ENCODE data around the gene PRKCQ. TPM values are rescaled to one million over a fixed set of nuclear protein-coding genes. Genes with fewer than 3 reads are reported as not detected.
"Not testable (repeated sequence)": the region's sequence is repeated elsewhere in the genome, so short reads cannot be mapped to it uniquely, and the experiment has no call there.

The PRKCQ gene
- total and polyA plus RNA-seq, 3 donors from 2014 or later, result 2.5 to 3.0 (median 2.9) TPM

- no peak for DNase-seq
- WGBS, 2 donors, result 85 to 86% methylated on average over 5 of the region's 5 CpGs
- Histone ChIP-seq H3K27ac (no peak overlapping the region), H3K9me3 (no peaks in the 10 kb centered on the region), H3K27me3 (no peaks in the 10 kb centered on the region), H3K4me3 (no peak overlapping the region), H3K36me3 (ENCODE audit: low read depth, missing control alignments) (no peaks in the 10 kb centered on the region), H3K4me1 (no peaks in the 10 kb centered on the region)
- intact Hi-C loops (cut with DNase I; ENCODE audit: low total_unique reads), result no loop called here
- TF ChIP-seq CTCF (IDR thresholded peaks at IDR 0.05), result no peak
- TF ChIP-seq POLR2A (IDR thresholded peaks at IDR 0.05), result no peak
These were observed 105.2 kb downstream of the PRKCQ start for GRCh38 chr10:6474871-6475270.

DNA sequence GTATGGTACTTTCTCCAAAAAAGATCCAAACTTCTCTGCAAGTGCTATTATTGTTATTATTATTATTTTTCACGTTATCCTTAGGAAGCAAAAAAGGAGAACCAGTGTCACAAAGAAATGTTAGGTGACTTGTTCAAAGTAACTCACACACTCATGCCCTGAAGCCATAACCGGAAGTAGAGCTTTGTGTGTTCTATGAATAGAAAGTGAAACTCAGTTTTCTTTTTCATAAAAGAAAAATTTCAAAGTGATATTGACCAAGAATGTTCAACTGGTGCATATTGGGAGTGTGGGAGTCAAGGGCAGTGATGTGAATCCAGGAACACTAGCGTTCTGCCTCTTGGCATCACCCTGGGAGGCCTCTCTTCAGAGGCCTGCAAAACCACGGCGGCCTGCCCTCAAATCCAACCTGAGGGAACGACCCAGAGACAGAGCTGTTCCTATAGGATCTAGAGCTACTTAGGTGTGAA is 106.1 kb downstream of the PRKCQ start:
- Histone ChIP-seq H3K27ac (no peak overlapping the region), H3K27me3 (no peaks in the 10 kb centered on the region), H3K4me1 (no peaks in the 10 kb centered on the region), H3K4me3 (no peak overlapping the region), H3K9me3 (no peaks in the 10 kb centered on the region), H3K36me3 (ENCODE audit: low read depth, missing control alignments) (no peaks in the 10 kb centered on the region)
- no peak for DNase-seq
- TF ChIP-seq CTCF (IDR thresholded peaks at IDR 0.05) (no peak), POLR2A (IDR thresholded peaks at IDR 0.05) (no peak)
- intact Hi-C loops (cut with DNase I; ENCODE audit: low total_unique reads), result no loop called here
- WGBS, 2 donors, result 49 to 52% methylated on average over 6 of the region's 6 CpGs

GRCh38 chr10:6473430-6473829 is 106.6 kb downstream of the PRKCQ start:
- intact Hi-C loops (cut with DNase I; ENCODE audit: low total_unique reads), result no loop called here
- Histone ChIP-seq H3K27ac (no peak overlapping the region), H3K9me3 (no peaks in the 10 kb centered on the region), H3K4me1 (no peaks in the 10 kb centered on the region), H3K4me3 (no peak overlapping the region), H3K36me3 (ENCODE audit: low read depth, missing control alignments) (no peaks in the 10 kb centered on the region), H3K27me3 (no peaks in the 10 kb centered on the region)
- TF ChIP-seq CTCF (IDR thresholded peaks at IDR 0.05), result no peak
- TF ChIP-seq POLR2A (IDR thresholded peaks at IDR 0.05), result no peak
- no peak for DNase-seq
- WGBS, 2 donors, result 72 to 81% methylated on average over 7 of the region's 7 CpGs

- H3K9me3 ChIP-seq; H3K27ac ChIP-seq; DNase-seq; H3K4me3 ChIP-seq; H3K36me3 ChIP-seq (ENCODE audit: low read depth, missing control alignments); H3K4me1 ChIP-seq; intact Hi-C loops (cut with DNase I; ENCODE audit: low total_unique reads); H3K27me3 ChIP-seq: not testable (repeated sequence)
- 88 to 92% methylated on average over 7 of the region's 7 CpGs for WGBS, 2 donors
These were observed 107.4 kb downstream of the PRKCQ start for GRCh38 chr10:6472710-6473005.

- H3K36me3 ChIP-seq (ENCODE audit: low read depth, missing control alignments), result no peaks in the 10 kb centered on the region
- WGBS, 2 donors, result 79 to 88% methylated on average over 11 of the region's 11 CpGs
- no peak overlapping the region for H3K27ac ChIP-seq
- no peak for TF ChIP-seq CTCF (IDR thresholded peaks at IDR 0.05)
- no peak for TF ChIP-seq POLR2A (IDR thresholded peaks at IDR 0.05)
- H3K27me3 ChIP-seq, result no peaks in the 10 kb centered on the region
- no peak overlapping the region for H3K4me3 ChIP-seq
- no peak for DNase-seq
- H3K9me3 ChIP-seq, result no peaks in the 10 kb centered on the region
- no peaks in the 10 kb centered on the region for H3K4me1 ChIP-seq
- intact Hi-C loops (cut with DNase I; ENCODE audit: low total_unique reads), result no loop called here
These were observed 109.0 kb downstream of the PRKCQ start for GRCh38 chr10:6470894-6471618.

Data from testis (tissue), 3 donors.